ENCODE results near the gene DNAJC22. TPM values are rescaled to one million over a fixed set of nuclear protein-coding genes. Genes with fewer than 3 reads are reported as not detected.

Gene DNAJC22
- total RNA-seq, 2 donors from 2014 or later = 7.3 to 10.9 TPM

DNA sequence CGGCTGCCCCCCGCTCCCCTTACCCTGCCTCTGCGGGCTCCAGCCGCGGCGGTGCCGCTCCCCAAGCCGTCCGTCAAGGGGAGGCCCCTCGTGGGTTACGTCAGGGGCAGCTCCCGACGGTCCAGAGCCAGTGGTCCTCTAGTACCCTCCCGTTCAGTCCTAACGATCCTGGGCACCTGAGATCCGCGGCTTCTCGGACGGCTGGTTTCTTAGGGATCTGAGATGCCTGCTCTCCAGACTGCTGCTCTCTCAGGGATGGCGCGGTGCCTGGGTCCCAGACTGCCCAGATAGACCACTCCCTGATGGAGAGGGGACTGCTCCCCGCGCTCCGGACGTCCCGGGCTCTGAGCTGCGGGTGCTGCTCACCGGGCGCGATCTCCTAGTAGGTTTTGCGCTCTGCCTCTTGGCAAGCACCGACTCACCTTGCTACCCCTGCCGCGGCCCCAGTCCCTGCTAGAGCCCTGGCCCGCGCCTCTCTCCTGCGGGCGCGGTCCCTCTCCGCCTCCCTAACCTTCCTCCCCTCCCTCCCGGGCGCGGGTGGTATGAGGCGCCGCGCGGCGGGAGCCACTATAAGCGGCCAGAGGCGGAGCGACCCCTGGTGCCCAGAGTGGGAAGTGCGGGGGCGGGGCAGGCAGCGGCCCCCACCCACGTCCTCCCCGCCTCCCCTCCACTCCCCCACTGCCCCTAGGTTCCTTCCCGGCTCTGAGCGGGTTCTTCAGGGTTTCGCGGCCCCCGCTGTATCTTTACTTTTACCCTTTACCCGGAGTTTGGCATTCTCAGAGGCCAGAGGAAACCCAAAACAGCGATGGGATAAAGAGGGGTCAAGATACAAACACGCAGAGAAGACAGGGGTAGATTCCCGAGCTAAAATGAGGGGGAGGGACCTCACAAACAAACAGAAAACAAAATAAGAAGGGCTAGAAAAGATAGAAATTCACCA lies 9.8 kb upstream of the DNAJC22 start, which contains the start of gene C1QL4:
Gene C1QL4, minus strand, starts transcription at position 544 of the 940 bp plus-strand sequence. CDS start 711 bp downstream, outside the sequence.
- DNase-seq (peak; percentile 79 to 89 (median 83)), ATAC-seq (peak; percentile 91)
- WGBS, 2 donors = 1 to 2% methylated on average over 13 to 44 of the region's 65 CpGs
- no peak for TF ChIP-seq POLR2A (IDR thresholded peaks at IDR 0.05)
- TF ChIP-seq, protein P1, sequence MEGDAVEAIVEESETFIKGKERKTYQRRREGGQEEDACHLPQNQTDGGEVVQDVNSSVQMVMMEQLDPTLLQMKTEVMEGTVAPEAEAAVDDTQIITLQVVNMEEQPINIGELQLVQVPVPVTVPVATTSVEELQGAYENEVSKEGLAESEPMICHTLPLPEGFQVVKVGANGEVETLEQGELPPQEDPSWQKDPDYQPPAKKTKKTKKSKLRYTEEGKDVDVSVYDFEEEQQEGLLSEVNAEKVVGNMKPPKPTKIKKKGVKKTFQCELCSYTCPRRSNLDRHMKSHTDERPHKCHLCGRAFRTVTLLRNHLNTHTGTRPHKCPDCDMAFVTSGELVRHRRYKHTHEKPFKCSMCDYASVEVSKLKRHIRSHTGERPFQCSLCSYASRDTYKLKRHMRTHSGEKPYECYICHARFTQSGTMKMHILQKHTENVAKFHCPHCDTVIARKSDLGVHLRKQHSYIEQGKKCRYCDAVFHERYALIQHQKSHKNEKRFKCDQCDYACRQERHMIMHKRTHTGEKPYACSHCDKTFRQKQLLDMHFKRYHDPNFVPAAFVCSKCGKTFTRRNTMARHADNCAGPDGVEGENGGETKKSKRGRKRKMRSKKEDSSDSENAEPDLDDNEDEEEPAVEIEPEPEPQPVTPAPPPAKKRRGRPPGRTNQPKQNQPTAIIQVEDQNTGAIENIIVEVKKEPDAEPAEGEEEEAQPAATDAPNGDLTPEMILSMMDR (IDR thresholded peaks at IDR 0.05) = peak; percentile 74 to 99 (median 84)
- peaks cover 5 to 14% of the 10 kb centered on the region in 2 donors for H3K27me3 ChIP-seq
- H3K27ac ChIP-seq = no peak within 1 kb of the TSS
- intact Hi-C loops (cut with DNase I) = loop anchor here (10.0 kb wide), 1 partner anchor 168 kb away; no protein-coding TSS in a partner anchor
- H3K36me3 ChIP-seq (replicated peaks in 1 of 2; ENCODE audit: insufficient read depth in 1 of 2, low read depth in 2 of 2) = no peaks in the 10 kb centered on the region
- no peaks in the 10 kb centered on the region for H3K9me3 ChIP-seq
- no peak within 1 kb of the TSS for H3K4me3 ChIP-seq
- peaks cover 24% of the 10 kb centered on the region for H3K4me1 ChIP-seq

DNA sequence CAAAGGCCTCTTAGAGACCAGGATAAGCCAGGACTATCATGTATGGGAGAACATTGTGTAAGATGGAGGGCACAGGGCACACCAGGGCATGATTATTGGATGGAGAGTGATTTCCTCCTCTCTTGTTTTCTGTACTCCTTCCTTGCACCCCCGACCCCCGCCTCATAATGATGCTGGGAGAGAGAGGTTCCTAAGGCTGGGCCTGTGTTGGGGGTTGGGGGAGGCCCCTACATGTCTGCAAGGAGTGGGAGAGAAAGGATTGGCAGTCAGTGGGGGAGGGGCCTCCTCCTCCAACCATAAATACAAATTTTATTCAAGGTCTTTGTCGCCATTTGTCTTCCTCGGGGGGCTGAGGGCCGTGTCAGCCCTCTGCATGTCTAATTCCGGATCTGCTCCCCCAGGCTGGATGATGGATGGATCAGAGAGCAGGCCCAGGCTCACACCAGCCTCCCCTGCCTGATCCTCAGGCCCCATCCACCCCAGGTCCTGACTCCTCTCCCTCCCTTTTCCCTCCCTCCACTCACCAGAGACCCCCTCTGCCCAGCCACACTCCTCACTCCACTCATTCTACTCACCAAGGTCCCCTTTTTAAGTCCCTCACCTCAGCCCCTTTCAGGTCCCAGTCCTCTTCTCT lies 7.7 kb upstream of the DNAJC22 start:
- no peaks in the 10 kb centered on the region for H3K9me3 ChIP-seq
- no peaks in the 10 kb centered on the region for H3K36me3 ChIP-seq (replicated peaks in 1 of 2; ENCODE audit: insufficient read depth in 1 of 2, low read depth in 2 of 2)
- ATAC-seq = no peak
- TF ChIP-seq, protein P1 (IDR thresholded peaks at IDR 0.05) = no peak
- no peak for TF ChIP-seq POLR2A (IDR thresholded peaks at IDR 0.05)
- DNase-seq = no peak
- peaks cover 40% of the 10 kb centered on the region for H3K4me1 ChIP-seq
- H3K27ac ChIP-seq = no peak overlapping the region
- H3K4me3 ChIP-seq = no peak overlapping the region
- intact Hi-C loops (cut with DNase I) = loop anchor here (10.0 kb wide), 1 partner anchor 166 kb away; no protein-coding TSS in a partner anchor
- peaks cover 5 to 14% of the 10 kb centered on the region in 2 donors for H3K27me3 ChIP-seq
- 46 to 70% methylated on average over 6 of the region's 6 CpGs for WGBS, 2 donors

DNA sequence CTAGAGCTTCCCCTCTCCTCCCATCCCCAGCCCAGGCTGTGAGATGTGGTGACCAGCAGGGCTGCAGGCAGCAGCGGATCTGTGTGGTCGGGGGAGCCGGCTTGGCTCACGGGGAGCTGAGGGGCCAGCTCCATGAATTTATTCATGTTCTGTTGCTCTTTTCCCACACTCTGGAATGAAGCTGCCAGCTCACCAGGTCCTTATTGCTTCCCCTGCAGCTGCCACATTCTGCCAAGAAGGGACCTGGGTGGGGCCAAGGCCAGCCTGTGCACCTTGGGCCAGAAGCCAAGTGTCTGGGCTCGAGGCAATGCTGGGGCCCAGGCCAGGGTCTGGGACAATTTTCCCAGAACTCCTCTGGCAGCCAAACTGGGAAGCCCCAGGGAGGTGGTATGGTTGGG lies 7.2 kb upstream of the DNAJC22 start:
- H3K36me3 ChIP-seq (replicated peaks in 1 of 2; ENCODE audit: insufficient read depth in 1 of 2, low read depth in 2 of 2) = no peaks in the 10 kb centered on the region
- H3K27ac ChIP-seq = no peak overlapping the region
- 30 to 32% methylated on average over 5 of the region's 5 CpGs for WGBS, 2 donors
- H3K27me3 ChIP-seq = peaks cover 5 to 14% of the 10 kb centered on the region in 2 donors
- H3K4me3 ChIP-seq = no peak overlapping the region
- DNase-seq (peak; percentile 62 to 86 (median 76)), ATAC-seq (peak; percentile 16)
- H3K9me3 ChIP-seq = no peaks in the 10 kb centered on the region
- intact Hi-C loops (cut with DNase I) = loop anchor here (10.0 kb wide), 1 partner anchor 165 kb away; no protein-coding TSS in a partner anchor
- no peak for TF ChIP-seq POLR2A (IDR thresholded peaks at IDR 0.05)
- TF ChIP-seq, protein P1 (IDR thresholded peaks at IDR 0.05) = no peak
- peaks cover 40% of the 10 kb centered on the region for H3K4me1 ChIP-seq

DNA sequence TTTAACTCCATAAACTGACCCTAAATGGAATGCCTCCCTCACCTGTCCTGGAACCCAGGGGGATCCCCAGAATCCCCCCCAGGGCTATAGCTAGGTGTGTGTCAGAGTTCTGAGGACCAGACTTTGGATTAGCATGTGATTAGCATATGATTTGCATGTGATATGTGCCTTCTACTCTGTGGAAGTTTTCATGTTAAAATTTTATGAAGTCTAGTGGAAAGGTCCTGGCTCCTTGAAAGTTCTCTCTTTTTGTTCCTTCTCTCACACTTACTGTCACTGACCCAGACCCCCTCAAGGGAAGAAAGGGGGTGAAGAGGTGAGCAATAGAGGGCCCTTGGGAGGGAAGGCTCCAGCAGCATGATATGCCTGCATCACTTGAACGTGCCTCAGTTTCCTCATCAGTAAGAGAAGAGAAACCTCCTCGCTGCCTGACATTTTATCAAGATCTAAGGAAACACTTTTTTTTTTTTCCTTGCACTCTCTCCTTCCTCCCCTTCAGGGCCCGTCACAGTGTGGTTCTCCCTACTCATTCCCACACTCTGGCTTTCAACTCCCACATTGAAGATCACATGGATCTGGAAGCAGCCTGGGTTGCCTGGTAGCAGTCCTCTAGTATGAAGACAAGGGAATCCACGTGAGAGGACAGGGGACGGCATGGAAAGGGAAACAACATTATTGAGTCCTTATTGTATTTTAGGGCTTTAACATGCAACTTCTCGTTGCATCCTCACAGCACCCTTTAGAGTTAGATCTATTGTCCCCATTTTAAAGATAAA lies 6.4 kb upstream of the DNAJC22 start:
- Histone ChIP-seq H3K4me3 (no peak overlapping the region), H3K27ac (no peak overlapping the region), H3K9me3 (no peaks in the 10 kb centered on the region), H3K36me3 (replicated peaks in 1 of 2; ENCODE audit: insufficient read depth in 1 of 2, low read depth in 2 of 2) (no peaks in the 10 kb centered on the region), H3K4me1 (peaks cover 45% of the 10 kb centered on the region), H3K27me3 (peaks cover 5 to 14% of the 10 kb centered on the region in 2 donors)
- 76 to 84% methylated on average over 6 of the region's 6 CpGs for WGBS, 2 donors
- TF ChIP-seq, protein P1 (IDR thresholded peaks at IDR 0.05) = no peak
- no peak for TF ChIP-seq POLR2A (IDR thresholded peaks at IDR 0.05)
- ATAC-seq (no peak), DNase-seq (no peak)
- intact Hi-C loops (cut with DNase I) = no loop called here
